ENCODE measurements around the gene CSNK1D.
A peak's percentile ranks its signal among the peaks of the same experiment; 100 is the strongest.
"Not testable (repeated sequence)": the region's sequence is repeated elsewhere in the genome, so short reads cannot be mapped to it uniquely, and the experiment has no call there.

Gene CSNK1D

DNA sequence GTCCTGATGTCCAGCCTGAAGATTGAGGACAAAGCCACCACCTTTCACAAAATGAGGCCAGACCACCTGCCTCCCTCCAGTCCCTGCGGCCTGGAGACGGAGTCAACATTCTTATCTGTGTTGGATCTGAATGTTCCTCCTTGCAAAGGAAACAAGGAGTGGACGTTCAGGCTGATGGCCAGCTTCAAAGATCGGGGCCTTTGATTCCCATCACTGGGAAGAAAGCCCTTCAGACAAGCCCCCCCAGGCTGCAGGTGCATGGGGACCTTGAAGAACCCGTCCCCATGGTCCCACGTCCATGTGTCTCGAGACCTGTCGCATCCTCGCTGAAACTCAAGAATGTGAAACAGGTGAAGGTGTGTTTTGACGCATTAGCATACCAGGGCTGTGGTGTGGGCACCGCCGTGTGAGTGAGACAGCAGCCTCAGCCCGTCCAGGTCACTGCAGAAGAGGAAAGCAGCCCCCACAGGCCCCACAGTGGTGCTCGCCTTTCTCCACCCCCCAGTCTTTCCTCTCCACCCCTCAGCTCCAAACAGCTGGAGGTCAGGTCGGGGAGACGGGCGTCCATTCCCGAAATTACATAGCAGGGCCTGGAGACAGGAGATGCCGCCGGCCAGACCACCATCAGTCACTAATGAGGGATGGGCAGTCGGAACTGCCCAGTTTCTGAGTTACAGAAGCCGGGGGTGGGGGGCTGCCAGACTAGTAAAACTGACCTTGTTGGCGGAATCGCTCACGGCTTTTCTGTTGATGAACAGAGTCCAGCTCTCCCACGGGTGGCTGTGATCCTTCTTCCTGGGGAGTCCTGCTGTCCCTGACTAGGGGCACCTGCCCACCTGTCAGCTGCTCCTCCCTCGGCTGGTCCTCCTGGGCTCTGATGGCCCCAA, 877 bp upstream of the CSNK1D start:
- no peak for DNase-seq (ENCODE audit: low read depth)

GRCh38 chr17:82272495-82273326, 789 bp downstream of the CSNK1D start:
- DNase-seq (ENCODE audit: low read depth), result no peak

GRCh38 chr17:82271401-82271800, 2.1 kb downstream of the CSNK1D start:
- no peak for DNase-seq (ENCODE audit: low read depth)

- DNase-seq (ENCODE audit: low read depth), result no peak
Observed at GRCh38 chr17:82270651-82271050, 2.8 kb downstream of the CSNK1D start.

- no peak for DNase-seq (ENCODE audit: low read depth)
Observed at GRCh38 chr17:82269882-82270500, 3.5 kb downstream of the CSNK1D start.

- no peak for DNase-seq (ENCODE audit: low read depth)
Observed at GRCh38 chr17:82269138-82269881, 4.2 kb downstream of the CSNK1D start.

GRCh38 chr17:82267575-82268379, 5.7 kb downstream of the CSNK1D start:
- DNase-seq (ENCODE audit: low read depth), result peak; percentile 91

DNA sequence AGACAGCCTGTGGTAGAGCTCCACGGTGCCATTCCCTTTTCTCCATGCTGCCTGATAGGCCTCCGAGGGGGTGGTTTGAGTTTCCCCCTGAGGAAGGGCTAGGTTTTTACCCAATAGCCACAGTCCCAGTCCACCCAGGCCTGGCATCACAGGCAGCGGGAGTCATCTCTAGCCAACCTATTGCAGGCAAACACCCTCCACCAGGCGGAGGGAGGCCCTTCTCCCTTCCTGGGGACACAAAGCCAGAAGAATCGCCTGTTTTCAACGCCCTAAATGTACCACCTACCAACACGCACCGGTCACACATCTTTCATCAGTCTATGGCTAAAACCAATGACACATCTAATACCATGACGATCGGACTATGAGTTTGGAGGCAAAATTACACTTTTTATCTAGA, 7.4 kb downstream of the CSNK1D start:
- DNase-seq (ENCODE audit: low read depth), result no peak

DNA sequence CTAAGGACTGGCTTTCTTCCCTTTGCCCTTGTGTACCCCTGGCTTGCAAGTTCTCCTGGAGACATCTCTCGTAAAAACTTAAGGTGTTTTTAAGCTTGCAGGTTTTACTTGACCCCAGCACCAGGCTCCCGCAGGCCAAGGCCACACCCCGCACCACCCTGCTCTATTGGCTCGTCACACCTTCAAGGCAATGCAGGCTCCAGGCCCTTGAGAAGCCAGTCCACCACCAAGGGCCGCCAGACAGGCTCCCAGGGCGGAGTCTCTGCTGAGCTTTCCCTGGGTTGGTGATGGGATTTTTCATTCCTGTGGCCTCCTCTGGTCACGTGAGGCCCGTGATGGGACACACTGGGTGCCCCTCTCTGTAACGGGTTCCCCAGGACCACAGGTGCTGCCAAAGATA, 9.9 kb downstream of the CSNK1D start:
- DNase-seq (ENCODE audit: low read depth), result no peak

- no peak for DNase-seq (ENCODE audit: low read depth)
Observed at GRCh38 chr17:82262344-82262743, 11.2 kb downstream of the CSNK1D start.

GRCh38 chr17:82259972-82260961, 13.2 kb downstream of the CSNK1D start:
- DNase-seq (ENCODE audit: low read depth), result not testable (repeated sequence)

- no peak for DNase-seq (ENCODE audit: low read depth)
Observed at GRCh38 chr17:82258555-82258954, 14.9 kb downstream of the CSNK1D start.

GRCh38 chr17:82257473-82257872, 16.0 kb downstream of the CSNK1D start:
- no peak for DNase-seq (ENCODE audit: low read depth)

- no peak for DNase-seq (ENCODE audit: low read depth)
Observed at GRCh38 chr17:82256242-82256885, 17.1 kb downstream of the CSNK1D start.

DNA sequence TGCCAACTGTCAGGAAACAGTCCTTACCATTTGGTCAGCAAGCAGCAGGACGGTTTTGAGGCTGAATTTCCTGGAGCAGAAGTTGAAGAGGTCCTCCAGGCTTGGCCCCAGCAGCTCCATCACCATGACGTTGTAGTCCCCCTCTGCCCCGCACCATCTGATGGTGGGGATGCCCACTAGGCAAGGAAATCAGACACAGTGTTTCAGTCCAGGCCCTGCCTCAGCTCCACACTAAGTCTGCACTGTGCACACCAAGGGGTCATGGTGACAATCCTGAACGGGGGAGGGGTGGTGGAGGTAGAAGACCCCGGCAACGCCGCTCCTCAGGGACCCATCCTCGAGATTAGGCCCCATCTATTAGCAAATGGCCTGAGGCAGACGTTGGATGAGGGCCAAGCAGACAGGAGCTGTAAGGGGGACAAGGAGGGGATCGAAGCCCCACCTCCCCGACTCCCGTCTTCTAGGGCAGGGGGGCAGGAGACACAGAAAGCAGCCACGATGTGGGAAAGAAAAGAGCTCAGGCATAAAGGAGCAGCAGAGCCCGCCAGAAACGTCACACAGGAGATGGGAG, 18.0 kb downstream of the CSNK1D start:
- DNase-seq (ENCODE audit: low read depth), result no peak

GRCh38 chr17:82254746-82255145, 18.8 kb downstream of the CSNK1D start:
- DNase-seq (ENCODE audit: low read depth), result not testable (repeated sequence)

DNA sequence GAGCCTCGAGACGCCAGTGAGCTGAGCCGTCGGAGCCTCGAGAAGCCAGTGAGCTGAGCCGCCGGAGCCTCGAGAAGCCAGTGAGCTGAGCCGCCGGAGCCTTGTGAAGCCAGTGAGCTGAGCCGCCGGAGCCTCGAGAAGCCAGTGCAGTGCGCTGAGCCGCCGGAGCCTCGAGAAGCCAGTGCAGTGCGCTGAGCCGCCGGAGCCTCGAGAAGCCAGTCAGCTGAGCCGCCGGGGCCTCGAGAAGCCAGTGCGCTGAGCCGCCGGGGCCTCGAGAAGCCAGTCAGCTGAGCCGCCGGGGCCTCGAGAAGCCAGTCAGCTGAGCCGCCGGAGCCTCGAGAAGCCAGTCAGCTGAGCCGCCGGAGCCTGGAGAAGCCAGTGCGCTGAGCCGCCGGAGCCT, 19.4 kb downstream of the CSNK1D start:
- not testable (repeated sequence) for DNase-seq (ENCODE audit: low read depth)

DNA sequence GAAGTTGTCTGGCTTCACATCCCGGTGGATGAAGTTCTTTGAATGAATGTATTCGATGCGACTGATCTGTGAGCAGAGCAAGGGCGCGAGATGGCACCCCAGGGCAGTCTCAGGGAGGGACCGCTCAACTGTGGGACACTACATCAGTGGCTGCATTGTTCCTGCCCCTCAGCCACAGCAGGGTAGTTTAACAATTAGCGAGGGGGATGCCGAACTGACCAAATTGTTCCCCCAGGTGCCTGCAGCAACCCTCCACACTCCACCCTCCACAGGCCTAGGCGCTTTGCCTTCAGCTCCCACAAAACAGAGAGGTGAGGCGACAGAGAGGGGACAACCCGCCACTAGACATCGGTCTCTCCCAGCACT, 20.3 kb downstream of the CSNK1D start:
- no peak for DNase-seq (ENCODE audit: low read depth)
